WTC11 (cell line): ENCODE results near the gene BBS9.

Source experiments
- ATF2 ChIP-seq: sonication (generic); formaldehyde crosslinking; IDR thresholded peaks from 2 replicates; pipeline ENCODE4 v1.8.1; 2022; ENCODE audit warnings: low read depth, missing genetic modification reagents, borderline replicate concordance
- NFE2L1 ChIP-seq: sonication (generic); formaldehyde crosslinking; IDR thresholded peaks from 2 replicates; pipeline ENCODE4 v1.8.1; 2023; ENCODE audit warnings: missing genetic modification reagents
- ZNF121 ChIP-seq: sonication (generic); formaldehyde crosslinking; IDR thresholded peaks from 2 replicates; pipeline ENCODE4 v1.8.0; 2023; ENCODE audit warnings: missing genetic modification reagents
- TF ChIP-seq, protein P1 (sequence below): fragments of 200-600 bp; IDR thresholded peaks from 2 replicates; pipeline ENCODE4 v1.8.0; 2022; ENCODE audit warnings: antibody characterized with exemption
- TF ChIP-seq, protein P2 (sequence below): sonication (generic); formaldehyde crosslinking; IDR thresholded peaks from 2 replicates; pipeline ENCODE4 v1.8.1; 2023; ENCODE audit warnings: mild to moderate bottlenecking, missing genetic modification reagents

DNA sequence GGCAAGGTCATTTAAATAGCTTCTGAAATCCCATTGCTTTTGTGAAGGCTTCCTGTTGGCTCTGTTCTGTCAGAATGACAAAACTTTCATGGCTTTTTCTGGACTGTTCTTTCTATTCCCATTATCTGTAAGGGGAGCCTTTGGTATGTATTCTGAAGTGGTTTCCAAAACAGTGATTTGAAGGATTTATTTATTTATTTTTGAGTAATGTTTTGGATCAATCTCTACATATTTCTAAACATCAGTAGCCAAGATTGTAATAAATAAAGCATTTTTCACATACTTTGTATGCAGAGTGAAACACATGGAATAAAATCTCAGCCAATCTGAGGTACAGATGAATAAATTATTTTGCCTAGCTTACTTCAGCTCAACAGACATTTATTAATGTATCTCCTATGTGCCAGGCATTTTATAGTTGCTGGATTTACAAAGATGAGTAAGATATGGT, 121.1 kb downstream of the BBS9 start:
- no peak for TF ChIP-seq ATF2 (CRISPR knock-in tag)
- TF ChIP-seq, protein P1, sequence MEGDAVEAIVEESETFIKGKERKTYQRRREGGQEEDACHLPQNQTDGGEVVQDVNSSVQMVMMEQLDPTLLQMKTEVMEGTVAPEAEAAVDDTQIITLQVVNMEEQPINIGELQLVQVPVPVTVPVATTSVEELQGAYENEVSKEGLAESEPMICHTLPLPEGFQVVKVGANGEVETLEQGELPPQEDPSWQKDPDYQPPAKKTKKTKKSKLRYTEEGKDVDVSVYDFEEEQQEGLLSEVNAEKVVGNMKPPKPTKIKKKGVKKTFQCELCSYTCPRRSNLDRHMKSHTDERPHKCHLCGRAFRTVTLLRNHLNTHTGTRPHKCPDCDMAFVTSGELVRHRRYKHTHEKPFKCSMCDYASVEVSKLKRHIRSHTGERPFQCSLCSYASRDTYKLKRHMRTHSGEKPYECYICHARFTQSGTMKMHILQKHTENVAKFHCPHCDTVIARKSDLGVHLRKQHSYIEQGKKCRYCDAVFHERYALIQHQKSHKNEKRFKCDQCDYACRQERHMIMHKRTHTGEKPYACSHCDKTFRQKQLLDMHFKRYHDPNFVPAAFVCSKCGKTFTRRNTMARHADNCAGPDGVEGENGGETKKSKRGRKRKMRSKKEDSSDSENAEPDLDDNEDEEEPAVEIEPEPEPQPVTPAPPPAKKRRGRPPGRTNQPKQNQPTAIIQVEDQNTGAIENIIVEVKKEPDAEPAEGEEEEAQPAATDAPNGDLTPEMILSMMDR, result no peak
- TF ChIP-seq, protein P2, sequence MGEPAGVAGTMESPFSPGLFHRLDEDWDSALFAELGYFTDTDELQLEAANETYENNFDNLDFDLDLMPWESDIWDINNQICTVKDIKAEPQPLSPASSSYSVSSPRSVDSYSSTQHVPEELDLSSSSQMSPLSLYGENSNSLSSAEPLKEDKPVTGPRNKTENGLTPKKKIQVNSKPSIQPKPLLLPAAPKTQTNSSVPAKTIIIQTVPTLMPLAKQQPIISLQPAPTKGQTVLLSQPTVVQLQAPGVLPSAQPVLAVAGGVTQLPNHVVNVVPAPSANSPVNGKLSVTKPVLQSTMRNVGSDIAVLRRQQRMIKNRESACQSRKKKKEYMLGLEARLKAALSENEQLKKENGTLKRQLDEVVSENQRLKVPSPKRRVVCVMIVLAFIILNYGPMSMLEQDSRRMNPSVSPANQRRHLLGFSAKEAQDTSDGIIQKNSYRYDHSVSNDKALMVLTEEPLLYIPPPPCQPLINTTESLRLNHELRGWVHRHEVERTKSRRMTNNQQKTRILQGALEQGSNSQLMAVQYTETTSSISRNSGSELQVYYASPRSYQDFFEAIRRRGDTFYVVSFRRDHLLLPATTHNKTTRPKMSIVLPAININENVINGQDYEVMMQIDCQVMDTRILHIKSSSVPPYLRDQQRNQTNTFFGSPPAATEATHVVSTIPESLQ (CRISPR knock-in tag), result no peak
- TF ChIP-seq NFE2L1 (CRISPR knock-in tag), result no peak
- TF ChIP-seq ZNF121 (CRISPR knock-in tag), result no peak
